ENCODE results near the gene CSGALNACT2.
"Not testable (repeated sequence)": the region's sequence is repeated elsewhere in the genome, so short reads cannot be mapped to it uniquely, and the experiment has no call there.

Gene CSGALNACT2, protein sequence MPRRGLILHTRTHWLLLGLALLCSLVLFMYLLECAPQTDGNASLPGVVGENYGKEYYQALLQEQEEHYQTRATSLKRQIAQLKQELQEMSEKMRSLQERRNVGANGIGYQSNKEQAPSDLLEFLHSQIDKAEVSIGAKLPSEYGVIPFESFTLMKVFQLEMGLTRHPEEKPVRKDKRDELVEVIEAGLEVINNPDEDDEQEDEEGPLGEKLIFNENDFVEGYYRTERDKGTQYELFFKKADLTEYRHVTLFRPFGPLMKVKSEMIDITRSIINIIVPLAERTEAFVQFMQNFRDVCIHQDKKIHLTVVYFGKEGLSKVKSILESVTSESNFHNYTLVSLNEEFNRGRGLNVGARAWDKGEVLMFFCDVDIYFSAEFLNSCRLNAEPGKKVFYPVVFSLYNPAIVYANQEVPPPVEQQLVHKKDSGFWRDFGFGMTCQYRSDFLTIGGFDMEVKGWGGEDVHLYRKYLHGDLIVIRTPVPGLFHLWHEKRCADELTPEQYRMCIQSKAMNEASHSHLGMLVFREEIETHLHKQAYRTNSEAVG

DNA sequence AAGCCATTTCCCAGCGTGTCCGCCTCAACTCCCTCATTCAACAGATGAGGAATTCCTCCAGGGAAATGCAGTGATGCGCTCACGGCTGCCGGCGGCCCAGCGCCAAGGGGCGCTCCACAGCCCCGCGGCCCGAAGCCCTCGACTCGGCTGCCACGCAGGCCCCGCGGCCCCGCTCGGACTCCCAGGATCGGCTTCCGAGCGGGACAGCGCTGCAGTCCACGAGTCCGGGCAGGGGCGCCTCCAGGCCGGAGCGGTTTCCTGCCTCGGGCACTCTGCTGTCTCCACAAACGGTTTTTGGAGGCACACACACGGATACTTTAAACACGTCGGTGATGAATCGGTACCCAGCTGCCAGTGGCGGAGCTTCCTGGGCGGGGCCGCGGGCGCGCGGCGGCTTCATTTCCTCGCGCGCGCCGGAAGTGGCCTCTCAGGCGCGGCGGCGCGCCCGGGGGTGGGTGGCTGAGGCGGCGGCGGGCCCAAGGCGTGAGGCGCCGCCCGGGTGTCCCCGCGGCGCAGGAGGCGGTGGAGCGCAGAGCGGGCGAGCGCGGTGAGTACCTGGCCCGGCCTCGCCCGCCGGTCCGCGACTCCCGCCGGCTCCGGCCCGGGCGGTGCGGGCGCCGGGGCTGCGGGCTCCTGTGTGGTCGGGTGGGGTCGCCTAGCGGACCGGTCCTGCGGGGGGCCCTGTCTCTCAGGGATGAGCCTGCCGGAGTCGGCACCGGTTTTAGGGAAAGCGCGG is at the start of gene CSGALNACT2:
Gene CSGALNACT2 (plus strand): TSS at position 425 of the 736 bp plus-strand sequence. CDS start 16,705 bp downstream, outside the sequence.
- peak; percentile 68 to 80 (median 74) for DNase-seq (ENCODE audit: low read depth in 4 of 4, low spot score in 1 of 4)

DNA sequence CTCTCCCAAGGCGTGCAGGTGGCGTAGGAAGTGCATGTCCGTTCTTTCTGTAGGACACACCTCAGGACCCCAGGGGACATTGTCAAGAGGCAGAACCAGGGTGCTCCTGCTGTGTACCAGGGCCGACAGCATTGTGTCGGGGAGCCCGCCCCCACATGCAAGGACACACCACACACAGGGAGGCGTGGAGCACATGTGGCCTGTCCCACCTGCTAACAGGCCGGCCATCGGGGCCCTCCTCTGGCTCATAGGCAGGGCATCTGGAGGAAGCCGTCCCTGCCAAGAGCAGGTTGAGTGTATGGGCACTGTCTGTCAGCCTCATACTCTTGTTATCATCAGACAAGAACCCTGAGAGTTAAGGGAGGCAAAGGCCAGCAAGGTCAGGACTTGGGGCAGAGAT is 48.7 kb upstream of the CSGALNACT2 start:
- no peak for DNase-seq (ENCODE audit: low read depth in 4 of 4, low spot score in 1 of 4)

DNA sequence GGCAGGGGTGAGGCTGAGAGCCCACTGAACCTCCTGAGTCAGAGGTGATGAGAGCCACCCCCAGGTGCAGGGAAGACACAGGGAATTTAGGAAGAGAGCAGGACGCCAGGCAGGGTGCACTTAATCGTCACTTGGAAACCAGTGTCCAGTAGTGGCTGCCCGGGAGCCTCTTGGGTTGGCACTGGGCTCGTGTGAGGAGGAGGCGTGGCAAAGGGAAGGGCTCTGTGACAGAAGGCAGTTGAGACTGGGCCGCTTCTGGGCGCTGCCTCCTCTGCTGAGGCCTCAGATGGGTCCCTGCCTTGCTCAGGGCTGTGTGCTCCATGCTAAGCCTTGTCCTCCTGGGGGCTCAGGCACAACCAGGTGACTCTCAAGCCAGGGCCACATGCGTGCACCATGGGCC is 48.1 kb upstream of the CSGALNACT2 start:
- no peak for DNase-seq (ENCODE audit: low read depth in 4 of 4, low spot score in 1 of 4)

DNA sequence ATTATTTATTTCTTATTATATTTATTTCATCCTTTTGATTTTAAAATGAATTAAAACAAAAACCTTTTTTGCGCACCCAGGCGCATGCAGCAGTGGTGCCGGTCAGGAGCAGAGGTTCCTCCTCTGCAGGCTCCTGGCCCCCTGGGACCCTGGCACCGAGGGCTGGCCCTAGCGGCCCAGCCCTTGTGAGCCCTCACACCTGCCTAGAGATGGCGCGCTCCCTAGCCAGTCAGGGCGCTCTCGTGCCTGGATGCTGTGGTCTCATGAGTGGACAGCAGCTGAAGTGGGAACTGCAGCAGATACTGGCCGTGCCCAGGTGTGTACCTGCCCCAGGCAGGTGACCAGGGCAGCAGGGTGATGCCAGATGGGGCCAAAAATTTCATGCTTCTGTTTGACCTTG is 47.6 kb upstream of the CSGALNACT2 start:
- DNase-seq (ENCODE audit: low read depth in 4 of 4, low spot score in 1 of 4): no peak

DNA sequence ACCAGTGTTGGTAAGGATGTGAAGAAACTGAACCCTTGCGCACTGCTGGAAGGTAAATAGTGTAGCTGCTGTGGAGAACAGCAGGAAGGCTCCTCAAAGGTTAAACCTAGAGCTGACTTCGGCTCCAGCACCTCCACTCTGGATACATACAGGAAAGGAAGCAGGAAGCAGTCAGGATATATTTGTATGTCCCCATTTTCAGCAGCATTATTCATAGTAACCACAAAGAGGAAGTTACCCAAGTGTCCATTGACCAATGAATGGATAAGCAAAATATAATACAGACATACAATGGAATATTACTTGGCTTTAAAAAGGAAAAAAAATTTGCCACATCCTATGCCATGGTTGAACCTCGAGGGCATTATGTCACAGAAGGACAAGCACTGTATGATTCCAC is 46.4 kb upstream of the CSGALNACT2 start:
- no peak for DNase-seq (ENCODE audit: low read depth in 4 of 4, low spot score in 1 of 4)

DNA sequence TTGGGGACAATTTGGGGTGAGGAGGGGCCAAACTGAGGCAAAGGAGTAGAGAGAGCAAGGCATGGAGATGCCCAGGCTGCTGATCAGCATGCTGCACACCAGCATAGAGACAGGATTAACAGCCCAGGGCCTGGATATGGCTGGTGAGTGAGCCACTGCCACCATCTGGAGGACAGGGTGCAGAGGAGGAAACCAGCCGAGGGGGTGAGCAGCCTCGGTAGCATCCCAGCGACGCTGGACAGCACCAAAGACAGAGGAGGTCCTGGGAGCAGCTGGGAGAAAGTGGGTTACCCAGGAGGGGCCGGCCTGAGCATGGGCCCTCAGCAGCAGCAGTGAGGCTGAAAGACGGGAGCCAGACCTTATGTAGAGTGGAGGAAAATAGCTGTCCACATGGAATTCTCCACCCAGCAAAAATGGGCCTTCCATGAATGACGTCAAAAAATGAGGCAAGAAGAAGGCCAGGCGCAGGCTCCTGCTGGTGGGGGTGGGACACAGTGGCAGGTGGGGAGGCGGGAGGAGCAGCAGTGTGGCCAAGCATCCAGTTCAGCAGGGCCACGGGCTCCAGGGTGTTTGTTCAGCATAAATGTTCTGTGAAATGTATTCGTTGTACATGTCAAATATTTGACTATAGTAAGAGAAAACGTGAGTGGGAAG is 44.7 kb upstream of the CSGALNACT2 start:
- no peak for DNase-seq (ENCODE audit: low read depth in 4 of 4, low spot score in 1 of 4)

DNA sequence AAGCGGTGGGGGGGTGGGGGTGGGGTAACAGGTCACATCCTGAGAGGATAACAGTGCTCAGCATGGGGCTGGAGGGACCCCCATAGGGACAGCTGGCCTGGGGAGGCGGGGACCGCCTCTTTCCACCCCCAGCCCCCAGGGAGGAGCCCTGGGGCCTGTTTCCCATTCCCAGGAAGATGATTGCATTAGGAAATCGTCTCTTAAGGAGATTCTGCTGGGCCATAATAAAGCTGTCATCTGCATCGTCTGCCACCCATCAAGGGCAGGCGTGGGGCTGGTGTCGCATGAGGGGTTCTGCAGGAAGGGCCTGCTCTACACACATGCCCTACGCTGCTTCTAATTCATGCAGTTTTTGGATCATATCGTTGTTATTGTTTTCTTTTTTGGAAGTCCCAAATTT is 44.2 kb upstream of the CSGALNACT2 start:
- DNase-seq (ENCODE audit: low read depth in 4 of 4, low spot score in 1 of 4): no peak

DNA sequence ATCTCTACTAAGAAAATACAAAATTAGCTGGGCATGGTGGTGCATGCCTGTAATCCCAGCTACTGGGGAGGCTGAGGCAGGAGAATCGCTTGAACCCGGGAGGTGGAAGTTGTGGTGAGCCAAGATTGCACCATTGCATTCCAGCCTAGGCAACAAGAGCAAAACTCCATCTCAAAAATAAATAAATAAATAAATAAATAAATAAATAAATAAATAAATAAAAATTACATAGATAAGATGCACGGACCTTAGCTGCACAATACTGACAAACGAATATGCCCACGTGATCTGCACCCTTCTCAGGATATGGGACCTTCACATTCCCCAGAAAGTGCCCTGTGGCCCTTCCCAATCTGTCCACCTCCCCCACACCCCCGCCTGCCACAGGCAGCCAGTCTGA is 38.9 kb upstream of the CSGALNACT2 start:
- DNase-seq (ENCODE audit: low read depth in 4 of 4, low spot score in 1 of 4): not testable (repeated sequence)

DNA sequence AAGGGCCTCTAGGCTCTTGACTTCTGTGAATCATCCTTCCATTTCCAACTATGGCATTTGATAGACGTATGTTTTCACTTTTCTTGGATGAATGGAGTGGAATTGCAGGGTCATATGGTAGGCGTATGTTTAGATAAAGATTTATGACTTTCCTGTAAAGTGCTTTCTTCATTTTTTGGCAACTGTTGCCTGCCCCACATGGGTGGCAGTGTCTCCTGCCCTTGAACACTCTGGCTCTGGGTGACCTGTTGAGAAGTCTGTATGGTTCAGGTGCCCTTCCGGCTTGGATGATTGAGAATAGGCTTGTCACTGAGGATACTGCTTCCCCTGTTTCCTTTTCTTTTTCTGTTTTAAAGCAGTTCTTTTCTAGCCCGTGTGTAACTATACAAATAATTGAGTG is 38.3 kb upstream of the CSGALNACT2 start:
- DNase-seq (ENCODE audit: low read depth in 4 of 4, low spot score in 1 of 4): no peak

DNA sequence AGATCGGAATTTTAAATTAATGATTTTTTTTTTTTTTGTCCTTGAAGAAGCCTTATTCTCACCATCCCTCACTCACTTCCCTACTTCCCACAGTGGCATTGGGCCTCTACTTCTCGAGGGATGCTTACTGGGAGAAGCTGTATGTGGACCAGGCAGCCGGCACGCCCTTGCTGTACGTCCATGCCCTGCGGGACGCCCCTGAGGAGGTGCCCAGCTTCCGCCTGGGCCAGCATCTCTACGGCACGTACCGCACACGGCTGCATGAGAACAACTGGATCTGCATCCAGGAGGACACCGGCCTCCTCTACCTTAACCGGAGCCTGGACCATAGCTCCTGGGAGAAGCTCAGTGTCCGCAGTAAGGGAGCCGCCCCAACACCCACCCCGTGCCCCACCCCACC is 37.9 kb upstream of the CSGALNACT2 start:
- no peak for DNase-seq (ENCODE audit: low read depth in 4 of 4, low spot score in 1 of 4)

DNA sequence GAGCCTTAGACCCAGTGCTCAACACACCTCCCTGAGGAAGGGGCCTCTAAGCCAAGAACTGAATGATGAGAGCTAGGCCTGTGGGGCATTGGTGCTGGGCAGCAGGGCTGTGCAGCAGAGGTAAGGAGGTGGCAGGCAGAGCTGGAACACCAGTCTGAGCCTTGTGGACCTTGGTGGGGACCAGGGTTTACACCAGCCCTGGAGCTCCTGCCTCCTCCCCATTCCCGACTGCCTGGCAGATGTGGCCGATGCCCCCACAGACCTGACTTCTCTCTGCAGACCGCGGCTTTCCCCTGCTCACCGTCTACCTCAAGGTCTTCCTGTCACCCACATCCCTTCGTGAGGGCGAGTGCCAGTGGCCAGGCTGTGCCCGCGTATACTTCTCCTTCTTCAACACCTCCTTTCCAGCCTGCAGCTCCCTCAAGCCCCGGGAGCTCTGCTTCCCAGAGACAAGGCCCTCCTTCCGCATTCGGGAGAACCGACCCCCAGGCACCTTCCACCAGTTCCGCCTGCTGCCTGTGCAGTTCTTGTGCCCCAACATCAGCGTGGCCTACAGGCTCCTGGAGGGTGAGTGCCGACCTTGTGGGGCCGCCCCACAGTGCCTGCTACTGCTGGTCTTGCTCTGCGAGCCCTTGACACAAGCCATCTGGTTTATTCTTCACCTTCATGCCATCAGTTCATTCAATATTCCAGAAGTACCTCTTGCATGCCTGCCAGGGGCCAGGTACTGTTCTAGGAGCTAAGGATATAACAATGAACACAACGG is 36.0 kb upstream of the CSGALNACT2 start:
- no peak for DNase-seq (ENCODE audit: low read depth in 4 of 4, low spot score in 1 of 4)

DNA sequence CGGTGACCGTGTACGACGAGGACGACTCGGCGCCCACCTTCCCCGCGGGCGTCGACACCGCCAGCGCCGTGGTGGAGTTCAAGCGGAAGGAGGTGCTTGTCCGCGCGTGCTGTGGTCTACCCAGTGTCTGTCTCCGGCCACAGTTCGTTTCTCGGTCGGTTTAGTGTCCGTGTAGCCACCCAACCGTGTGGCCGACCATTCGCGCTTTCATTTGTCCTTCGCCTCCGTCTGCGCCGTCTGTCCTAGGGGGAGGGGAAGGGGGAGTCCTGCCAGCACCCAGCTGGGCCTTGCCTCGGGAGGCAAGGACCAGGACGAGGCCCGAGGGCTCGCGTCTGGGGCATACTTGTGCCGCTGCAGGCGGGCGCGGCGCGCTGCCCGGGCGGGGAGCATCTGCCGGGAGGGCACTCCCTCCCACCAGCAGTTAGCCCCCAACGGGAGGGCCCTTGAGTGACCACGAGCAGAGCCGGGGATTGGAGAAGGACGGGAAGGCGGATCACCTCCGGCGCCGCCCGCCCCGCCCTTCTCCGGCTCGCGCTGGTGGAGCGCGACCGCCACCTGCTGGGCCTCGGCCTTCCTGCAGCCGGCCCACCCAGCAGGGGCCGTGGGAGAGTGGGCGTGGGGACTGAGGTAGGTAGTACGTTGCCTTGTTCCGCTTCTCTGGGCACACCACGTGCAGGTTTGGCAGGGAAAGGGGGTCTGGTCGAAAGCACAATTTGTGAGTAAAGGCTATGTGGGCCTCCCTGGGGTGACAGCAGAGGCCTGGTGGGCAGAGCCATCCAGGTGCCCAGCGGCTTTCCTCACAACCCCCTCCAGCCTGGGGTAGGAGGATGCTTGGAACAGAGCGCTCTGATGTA is 32.9 kb upstream of the CSGALNACT2 start:
- peak; percentile 56 to 70 (median 65) for DNase-seq (ENCODE audit: low read depth in 4 of 4, low spot score in 1 of 4)

DNA sequence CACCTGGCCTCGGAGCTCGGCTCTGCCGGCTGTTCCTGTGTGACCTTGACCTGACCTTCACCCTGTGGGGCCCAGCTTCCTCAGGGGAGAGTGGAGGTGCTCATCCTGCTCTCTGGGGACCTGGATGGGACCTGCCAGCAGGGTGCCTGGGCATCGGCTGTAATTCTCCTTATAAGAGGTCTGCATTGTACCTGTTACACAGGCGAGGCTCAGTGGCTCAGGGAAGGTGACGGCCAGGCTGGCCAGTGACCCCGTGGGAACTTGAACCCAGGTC is 32.4 kb upstream of the CSGALNACT2 start:
- no peak for DNase-seq (ENCODE audit: low read depth in 4 of 4, low spot score in 1 of 4)

DNA sequence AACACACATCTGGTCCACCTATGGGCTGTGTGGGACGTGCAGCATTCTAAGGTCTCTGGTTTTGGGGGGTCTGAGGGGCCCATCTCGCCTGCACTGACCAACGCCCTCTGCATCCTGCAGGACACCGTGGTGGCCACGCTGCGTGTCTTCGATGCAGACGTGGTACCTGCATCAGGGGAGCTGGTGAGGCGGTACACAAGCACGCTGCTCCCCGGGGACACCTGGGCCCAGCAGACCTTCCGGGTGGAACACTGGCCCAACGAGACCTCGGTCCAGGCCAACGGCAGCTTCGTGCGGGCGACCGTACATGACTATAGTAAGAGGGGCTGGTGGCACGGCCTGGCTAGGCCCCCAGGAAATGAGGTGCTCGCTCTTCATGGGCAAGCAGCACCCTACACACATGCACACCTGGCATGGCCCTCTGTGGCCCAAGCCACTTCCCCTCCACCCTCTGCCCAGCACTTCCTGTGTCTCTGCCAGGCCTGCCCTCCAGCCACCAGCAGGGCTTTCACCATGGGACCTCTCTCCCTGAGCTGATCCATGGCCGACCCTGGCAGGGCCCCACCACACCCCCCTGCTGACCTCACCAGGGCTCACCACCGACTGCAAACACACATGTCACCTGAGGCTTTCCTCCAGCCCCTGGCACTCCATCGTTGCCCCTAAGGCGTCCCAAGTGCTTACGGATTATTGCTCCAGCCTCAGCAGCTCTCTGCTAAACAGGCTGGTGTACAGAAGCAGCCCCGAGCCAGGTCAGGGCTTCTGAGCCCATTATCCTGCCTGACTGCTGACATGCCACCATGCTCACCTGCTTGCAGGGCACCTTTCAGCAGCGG is 31.8 kb upstream of the CSGALNACT2 start:
- no peak for DNase-seq (ENCODE audit: low read depth in 4 of 4, low spot score in 1 of 4)

DNA sequence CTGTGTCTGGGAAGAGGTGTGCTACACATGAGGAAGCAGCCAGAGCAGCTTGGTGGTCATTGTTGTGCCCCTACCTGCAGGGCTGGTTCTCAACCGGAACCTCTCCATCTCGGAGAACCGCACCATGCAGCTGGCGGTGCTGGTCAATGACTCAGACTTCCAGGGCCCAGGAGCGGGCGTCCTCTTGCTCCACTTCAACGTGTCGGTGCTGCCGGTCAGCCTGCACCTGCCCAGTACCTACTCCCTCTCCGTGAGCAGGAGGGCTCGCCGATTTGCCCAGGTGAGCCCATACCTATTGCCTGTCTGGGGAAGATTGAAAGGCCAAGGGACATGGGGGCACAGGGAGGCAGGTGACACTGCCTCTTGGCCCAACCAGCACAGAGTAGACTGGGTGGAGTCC is 29.3 kb upstream of the CSGALNACT2 start:
- DNase-seq (ENCODE audit: low read depth in 4 of 4, low spot score in 1 of 4): no peak

DNA sequence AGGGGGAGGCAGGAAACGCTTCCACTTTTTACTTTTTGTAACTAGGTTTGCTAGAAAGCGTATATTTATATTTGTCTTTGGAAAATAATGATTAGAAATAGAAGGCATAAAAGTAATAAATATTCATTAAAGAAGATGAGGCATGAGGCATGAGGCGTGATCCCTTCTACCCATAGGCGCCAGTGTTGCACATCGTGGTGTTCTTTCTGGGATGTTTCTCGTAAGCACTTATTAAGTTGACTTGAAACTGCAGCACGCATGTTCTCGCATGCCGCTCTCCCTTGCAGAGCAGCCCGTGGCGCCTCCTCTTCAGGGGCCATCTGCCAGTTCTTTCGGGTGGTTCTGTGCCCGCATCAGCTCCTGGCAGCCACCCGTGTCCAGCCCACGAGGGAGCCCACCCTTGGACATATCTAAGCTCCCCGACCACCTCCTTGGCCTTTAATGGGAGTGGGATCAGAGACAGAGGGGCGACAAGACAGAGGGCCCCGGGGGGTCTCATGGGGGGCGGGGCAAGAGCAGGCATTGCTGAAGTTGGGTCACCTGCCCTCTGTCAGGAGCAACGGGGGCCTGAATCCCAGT is 28.5 kb upstream of the CSGALNACT2 start:
- no peak for DNase-seq (ENCODE audit: low read depth in 4 of 4, low spot score in 1 of 4)

DNA sequence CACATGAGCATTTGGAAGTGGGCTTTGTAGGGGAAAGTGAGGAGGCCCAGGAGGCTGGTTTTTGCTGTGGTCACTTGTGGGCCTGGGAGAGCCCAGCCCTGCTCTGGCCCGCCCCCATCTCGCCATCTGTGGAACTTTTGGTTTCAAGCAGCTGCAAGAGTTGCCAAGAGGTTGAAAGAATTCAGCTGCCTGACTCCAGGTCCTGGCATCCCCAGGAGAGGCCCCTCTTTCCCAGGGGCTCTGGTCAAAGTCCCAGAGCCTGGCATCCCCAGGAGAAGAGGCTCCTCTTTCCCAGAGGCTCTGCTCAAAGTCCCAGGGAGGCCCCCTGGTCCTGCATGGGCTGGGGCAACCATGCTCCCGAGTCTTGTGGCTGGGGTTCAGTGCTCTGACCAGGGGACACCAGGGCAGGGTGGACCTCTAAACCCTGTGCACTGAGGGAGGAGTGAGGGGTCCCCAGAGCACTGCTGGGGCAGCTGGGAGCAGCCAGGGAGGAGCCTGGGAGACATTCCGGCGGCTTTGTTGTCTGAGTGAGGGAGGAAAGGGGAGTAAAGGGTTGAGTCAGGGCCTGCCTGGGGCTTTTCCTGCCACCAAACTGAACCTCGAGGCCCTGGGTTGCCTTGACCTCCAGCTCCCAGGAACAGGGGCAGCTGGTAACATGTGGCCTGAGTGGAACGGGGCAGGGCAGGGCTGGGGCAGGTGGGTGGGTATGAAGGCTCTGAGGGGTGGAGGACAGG is 27.7 kb upstream of the CSGALNACT2 start:
- DNase-seq (ENCODE audit: low read depth in 4 of 4, low spot score in 1 of 4): no peak

DNA sequence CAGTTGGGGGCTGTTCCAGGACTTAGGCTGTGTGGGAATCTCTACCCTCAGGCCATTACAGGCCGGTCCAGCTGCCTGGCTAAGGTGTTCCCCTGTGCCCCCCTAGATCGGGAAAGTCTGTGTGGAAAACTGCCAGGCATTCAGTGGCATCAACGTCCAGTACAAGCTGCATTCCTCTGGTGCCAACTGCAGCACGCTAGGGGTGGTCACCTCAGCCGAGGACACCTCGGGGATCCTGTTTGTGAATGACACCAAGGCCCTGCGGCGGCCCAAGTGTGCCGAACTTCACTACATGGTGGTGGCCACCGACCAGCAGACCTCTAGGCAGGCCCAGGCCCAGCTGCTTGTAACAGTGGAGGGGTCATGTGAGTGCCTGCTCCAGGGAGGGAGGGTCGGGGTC is 27.1 kb upstream of the CSGALNACT2 start:
- no peak for DNase-seq (ENCODE audit: low read depth in 4 of 4, low spot score in 1 of 4)
